ENCODE data around the gene MYT1.

DNA sequence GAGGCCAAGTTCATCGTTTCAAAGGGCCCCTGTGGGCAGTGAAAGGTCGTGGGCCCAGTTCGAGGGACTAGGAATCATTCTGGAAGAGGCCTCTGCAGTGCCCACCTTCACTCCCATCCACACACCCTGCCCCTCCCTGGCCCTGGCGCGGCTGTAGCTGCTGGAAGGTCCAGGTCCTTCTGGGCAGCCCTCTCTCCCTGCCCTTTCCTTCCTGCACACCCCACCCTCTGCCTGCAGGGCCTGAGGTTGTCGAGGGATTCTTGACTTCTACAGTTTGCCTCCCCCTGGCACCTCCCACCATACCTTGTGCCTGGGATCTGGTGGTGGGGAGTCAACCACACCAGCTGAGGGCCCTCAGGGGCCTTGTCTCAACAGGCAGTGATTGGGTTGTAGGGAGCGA lies 4.5 kb upstream of the MYT1 start:
- TF ChIP-seq EP300 (IDR thresholded peaks at IDR 0.05) (no peak), CTCF (IDR thresholded peaks at IDR 0.05) (no peak)
